ENCODE results near the gene LDLRAD3. TPM values are rescaled to one million over a fixed set of nuclear protein-coding genes. Genes with fewer than 3 reads are reported as not detected.

Gene LDLRAD3
- polyA plus RNA-seq, 3 donors = 3.6 to 28.7 (median 7.0) TPM

- H3K27ac ChIP-seq (ENCODE audit: low read depth, low read length) = no peak overlapping the region
- WGBS, 3 donors = 86 to 91% (median 88%) methylated on average over 8 of the region's 8 CpGs
These were observed 107.6 kb downstream of the LDLRAD3 start for GRCh38 chr11:36051235-36052144.

- 93 to 98% (median 96%) methylated on average over 5 of the region's 5 CpGs for WGBS, 3 donors
These were observed 109.4 kb downstream of the LDLRAD3 start for GRCh38 chr11:36053281-36053680.

GRCh38 chr11:36053862-36054261 lies 110.0 kb downstream of the LDLRAD3 start:
- WGBS, 3 donors = 64 to 73% (median 70%) methylated on average over 3 of the region's 3 CpGs
- H3K27ac ChIP-seq (ENCODE audit: low read depth, low read length) = no peak overlapping the region

More at GRCh38 chr11:36053281-36053680, 109.4 kb downstream of the LDLRAD3 start:
- H3K27ac ChIP-seq (ENCODE audit: low read depth, low read length) = no peak overlapping the region

GRCh38 chr11:36054628-36055027 lies 110.8 kb downstream of the LDLRAD3 start:
- WGBS, 3 donors = 89 to 93% (median 90%) methylated on average over 1 of the region's 1 CpG
- no peak overlapping the region for H3K27ac ChIP-seq (ENCODE audit: low read depth, low read length)

DNA sequence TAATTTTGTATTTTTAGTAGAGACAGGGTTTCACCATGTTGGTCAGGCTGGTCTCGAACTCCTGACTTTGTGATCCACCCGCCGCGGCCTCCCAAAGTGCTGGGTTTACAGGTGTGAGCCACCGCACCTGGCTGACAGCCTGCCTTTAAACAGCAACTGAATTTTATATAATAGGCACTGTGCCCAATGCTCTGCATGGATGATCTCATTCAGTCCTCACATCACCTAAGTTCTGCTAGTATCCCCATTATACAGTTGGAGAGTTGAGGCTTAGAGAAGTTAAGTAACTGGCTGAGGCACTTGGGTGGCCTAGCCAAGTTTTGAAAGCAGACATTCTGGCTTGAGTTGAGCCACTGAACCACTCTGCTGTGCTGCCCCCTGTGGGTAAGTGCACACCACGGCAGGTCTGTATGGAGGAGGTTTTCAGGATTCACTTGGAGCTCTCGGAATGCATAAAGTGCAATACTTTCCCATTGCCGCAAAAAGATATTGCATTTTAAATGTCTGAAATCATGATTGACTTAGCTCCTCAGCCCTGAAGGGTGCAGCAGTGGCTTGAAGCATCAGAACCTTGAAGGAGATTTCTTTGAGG lies 112.4 kb downstream of the LDLRAD3 start:
- WGBS, 3 donors = 91 to 97% (median 95%) methylated on average over 8 of the region's 8 CpGs
- H3K27ac ChIP-seq (ENCODE audit: low read depth, low read length) = no peak overlapping the region

DNA sequence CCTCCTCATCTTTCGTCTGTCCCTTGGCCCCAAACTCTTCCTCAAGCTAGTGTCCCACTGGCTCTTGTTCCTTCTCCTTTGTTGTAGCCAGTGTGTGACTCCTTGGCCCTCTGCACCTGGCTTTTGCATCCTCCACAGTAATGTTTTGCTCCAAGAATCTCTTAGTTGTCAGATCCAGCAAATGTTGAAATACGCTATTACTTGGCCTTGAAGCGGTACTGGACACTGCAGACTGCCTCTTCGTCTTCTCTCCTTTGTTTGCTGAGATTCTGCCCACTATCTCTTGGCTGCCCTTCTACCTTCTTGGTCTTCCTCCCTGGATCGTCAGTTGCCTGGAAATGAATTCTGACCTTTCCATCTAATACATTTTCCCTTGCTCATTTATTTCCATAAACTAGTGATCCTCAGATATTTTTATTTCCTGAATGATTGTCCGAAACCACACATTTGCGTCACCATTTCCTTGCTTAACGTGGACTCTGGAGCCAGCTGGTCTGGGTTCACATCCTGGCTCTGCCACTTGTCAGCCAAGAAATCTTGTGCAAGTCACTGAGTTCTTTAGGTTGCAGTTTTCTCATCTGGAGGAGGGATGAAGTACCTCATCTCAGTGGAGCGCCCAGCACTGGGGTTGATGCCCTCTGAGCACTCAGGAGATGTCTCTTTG lies 113.6 kb downstream of the LDLRAD3 start:
- 53 to 80% (median 55%) methylated on average over 9 of the region's 9 CpGs for WGBS, 3 donors
- no peak overlapping the region for H3K27ac ChIP-seq (ENCODE audit: low read depth, low read length)

DNA sequence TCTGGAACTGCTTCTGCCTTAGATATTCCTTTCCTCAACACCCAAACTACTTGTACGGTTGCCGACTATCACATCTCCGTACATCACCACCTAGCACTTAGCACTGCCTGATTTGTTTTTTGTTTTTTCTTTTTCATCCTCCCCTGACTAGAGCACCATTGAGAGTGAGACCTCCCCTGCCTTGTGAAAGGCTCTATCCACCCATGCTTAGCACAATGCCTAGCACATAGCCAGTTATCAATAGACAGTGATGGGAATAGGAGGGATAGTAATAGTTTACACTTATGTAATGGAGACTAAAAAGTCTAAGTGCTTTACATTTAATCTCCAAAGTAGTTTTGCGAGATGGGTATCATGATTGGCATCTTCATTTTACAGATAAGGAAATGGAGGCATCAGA lies 115.8 kb downstream of the LDLRAD3 start:
- WGBS, 3 donors = 94 to 96% (median 95%) methylated on average over 4 of the region's 4 CpGs
- H3K27ac ChIP-seq (ENCODE audit: low read depth, low read length) = no peak overlapping the region

DNA sequence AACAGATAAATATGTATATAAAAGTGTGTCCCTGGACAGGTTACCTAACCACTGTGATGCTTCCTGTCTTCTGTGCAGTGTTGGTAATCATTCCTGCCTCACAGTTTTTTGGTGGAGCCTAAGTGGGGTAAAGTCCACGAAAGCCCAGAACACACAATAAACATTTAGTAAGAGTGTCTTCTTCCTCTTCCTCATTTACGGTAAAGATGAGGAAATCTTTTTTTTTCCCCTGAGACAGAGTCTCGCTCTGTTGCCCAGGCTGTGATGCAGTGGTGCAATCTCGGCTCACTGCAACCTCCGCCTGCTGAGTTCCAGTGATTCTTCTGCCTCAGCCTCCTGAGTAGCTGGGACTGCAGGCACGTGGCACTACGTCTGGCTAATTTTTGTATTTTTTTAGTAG lies 117.1 kb downstream of the LDLRAD3 start:
- no peak overlapping the region for H3K27ac ChIP-seq (ENCODE audit: low read depth, low read length)
- WGBS, 3 donors = 37 to 86% (median 46%) methylated on average over 7 of the region's 7 CpGs

DNA sequence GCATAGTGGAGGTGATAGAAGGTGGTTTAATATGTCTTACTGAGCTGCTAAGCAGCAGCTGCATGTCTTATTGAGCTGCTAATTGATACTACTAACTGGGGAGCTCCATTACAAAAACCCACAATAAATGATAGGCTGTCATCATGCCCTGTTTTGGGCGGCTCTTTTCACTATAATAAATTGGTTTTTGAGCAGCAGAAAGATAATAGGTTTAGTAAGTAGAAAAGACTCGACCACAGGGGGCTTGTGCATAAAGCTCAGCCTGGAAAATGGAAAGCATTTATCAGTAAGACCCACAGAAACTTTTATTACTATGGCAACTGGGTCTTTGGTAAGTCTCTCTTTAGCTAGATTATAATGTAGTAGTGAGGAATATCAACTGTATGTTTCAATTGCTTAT lies 117.6 kb downstream of the LDLRAD3 start:
- WGBS, 3 donors = 79 to 81% (median 81%) methylated on average over 2 of the region's 2 CpGs
- no peak overlapping the region for H3K27ac ChIP-seq (ENCODE audit: low read depth, low read length)

DNA sequence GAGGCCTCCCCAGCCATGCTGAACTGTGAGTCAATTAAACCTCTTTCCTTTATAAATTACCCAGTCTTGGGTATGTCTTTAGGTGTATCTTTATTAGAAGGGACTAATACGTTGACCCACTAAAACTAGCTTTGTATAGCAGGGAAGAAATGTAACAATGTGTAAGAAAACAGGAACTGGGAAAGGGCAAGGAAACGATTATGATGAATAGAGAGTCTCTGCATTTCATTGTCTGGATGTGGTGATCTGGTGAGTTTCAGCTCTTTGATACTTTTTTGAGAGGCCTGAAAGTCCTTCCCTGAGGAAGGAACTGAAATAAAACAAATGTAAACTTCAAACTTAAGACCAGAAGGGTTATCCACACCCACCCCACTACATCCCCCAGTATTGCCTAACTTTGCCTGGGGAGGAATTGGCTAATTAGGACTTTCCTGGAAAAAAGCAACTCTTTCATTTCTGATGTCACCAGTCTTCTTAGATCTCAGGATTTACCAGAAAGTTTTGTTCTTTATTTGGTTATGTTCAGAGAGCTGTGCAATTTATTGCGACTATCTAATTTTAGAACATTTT lies 119.0 kb downstream of the LDLRAD3 start:
- H3K27ac ChIP-seq (ENCODE audit: low read depth, low read length) = no peak overlapping the region
- WGBS, 3 donors = 42 to 77% (median 51%) methylated on average over 3 of the region's 3 CpGs

- H3K27ac ChIP-seq (ENCODE audit: low read depth, low read length) = no peak overlapping the region
- 64 to 88% (median 81%) methylated on average over 2 of the region's 2 CpGs for WGBS, 3 donors
These were observed 121.6 kb downstream of the LDLRAD3 start for GRCh38 chr11:36065436-36065835.

GRCh38 chr11:36066891-36067290 lies 123.0 kb downstream of the LDLRAD3 start:
- no peak overlapping the region for H3K27ac ChIP-seq (ENCODE audit: low read depth, low read length)
- 84 to 96% (median 88%) methylated on average over 4 of the region's 4 CpGs for WGBS, 3 donors

DNA sequence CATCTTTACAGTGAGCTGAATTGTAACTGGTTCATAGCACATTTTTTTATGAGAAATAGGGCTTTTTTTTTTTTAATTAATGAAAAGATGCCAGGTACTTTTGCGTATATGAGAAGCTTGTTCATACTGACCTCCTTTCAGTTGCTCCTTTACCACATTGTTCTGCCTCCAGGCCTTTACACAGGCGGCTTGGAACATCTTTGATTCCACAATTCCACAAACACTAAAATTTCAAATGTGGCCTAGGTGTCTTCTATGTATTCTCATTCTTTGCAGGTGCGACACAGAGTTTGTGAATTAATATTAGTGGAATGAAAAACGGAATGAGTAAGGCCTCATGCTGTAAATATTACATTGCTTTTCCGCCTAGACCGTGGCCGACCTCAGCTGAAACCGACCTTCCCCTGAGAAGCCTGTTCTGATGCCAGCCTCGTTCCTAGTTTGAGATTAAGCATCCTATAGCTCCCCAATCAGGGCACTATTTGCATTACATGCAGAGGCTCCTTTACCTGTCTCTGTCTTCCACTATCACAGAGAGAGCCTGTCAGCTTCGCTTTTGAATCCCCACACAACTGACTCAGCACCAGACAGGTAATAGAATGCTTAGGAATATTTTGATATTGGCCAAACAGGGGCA lies 125.8 kb downstream of the LDLRAD3 start:
- 81 to 86% (median 83%) methylated on average over 10 of the region's 10 CpGs for WGBS, 3 donors
- H3K27ac ChIP-seq (ENCODE audit: low read depth, low read length) = no peak overlapping the region

DNA sequence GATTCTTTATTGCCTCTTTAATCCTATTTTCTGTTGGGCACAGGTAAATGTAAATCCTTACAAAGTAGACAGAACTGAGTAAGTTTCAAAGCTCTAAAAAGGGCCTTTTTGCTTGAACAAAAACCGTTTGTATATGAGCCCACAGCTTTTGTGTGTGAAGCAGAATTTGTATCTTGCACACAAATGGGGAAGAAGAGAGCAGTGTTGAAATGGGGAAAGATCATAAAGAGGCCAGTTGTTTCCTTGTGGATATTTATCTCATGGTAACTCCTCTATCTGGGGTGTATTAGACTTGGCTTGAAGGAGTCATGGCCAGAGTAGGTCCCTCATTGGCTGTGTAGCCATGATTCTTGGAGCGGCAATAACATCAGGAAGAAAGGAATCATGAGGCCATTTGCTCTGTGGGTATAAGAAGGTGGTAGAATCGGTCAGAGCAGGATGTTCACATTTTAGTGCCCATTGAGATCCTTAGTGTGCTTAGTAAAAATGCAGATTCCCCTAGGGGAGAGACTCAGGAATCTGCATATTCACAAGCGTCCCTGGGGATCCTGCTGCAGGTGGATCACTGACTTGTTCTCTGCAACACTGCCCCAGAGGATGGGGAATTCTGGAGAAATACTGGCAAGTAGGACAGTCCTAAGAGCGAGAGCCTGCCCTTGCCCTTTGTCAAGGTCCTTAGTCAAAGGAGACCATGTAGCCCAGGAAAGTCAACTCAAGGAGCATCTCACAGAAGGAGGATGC lies 126.5 kb downstream of the LDLRAD3 start:
- H3K27ac ChIP-seq (ENCODE audit: low read depth, low read length) = no peak overlapping the region
- 74 to 75% (median 74%) methylated on average over 5 of the region's 5 CpGs for WGBS, 3 donors

DNA sequence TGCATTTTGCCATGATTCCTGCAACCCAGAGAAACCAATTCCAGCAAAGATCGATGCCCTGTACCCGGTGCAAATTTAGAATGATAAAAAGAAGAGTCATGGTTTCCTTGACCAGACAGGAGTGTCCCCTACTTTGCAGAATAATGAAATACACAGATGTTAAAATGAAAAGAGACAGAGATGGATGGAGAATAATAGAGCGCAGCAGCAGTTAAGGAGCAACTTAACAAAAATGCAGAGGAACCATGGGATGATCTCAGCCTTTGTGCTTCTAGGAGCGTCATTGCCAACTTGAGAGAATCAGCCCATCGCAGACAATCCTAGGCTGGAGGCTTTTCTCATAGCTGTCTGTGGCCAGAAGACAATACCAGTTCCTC lies 127.1 kb downstream of the LDLRAD3 start:
- WGBS, 3 donors = 88 to 97% (median 91%) methylated on average over 5 of the region's 5 CpGs
- H3K27ac ChIP-seq (ENCODE audit: low read depth, low read length) = no peak overlapping the region

DNA sequence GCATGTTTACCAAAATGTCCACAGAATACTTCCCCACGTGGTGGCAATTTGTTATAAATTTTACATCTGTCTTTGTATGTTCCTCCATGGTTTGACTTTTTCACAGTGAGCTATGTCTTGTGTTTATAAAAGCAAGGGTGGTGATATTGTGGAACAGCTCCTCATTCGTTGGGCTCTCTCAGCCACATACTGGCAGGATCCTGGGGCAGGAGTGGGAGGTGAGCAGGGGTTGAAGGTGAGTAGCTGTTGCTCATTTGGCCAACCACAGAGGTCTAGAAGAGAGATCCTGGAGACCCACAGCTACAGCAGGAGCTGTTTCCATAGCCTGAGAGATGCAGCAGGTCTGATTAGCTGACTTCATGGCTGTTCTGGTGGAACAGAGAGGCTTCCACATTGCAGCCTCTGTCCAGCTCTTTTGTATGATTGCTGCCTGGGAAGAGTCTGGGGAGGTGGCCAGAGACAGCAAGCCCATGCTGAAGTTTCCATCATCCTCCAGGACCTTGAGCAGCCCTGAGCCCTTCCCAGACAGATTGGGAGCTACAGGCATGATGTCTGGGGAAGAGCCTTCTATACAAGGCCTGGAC lies 128.1 kb downstream of the LDLRAD3 start:
- H3K27ac ChIP-seq (ENCODE audit: low read depth, low read length) = no peak overlapping the region
- 62 to 80% (median 72%) methylated on average over 2 of the region's 2 CpGs for WGBS, 3 donors

- 48 to 66% (median 60%) methylated on average over 9 of the region's 9 CpGs for WGBS, 3 donors
- no peak overlapping the region for H3K27ac ChIP-seq (ENCODE audit: low read depth, low read length)
These were observed 129.7 kb downstream of the LDLRAD3 start for GRCh38 chr11:36073411-36074203.
